Measurements from ENCODE around the gene FRYL.

- no peak for TF ChIP-seq POLR2AphosphoS5 (IDR thresholded peaks at IDR 0.05; ENCODE audit: low read depth, low read length)
- no peak for TF ChIP-seq FOXP2 (optimal IDR thresholded peaks at IDR 0.05; ENCODE audit: borderline replicate concordance, extremely low read depth, extremely low read length, insufficient read depth)
- TF ChIP-seq, protein P1, sequence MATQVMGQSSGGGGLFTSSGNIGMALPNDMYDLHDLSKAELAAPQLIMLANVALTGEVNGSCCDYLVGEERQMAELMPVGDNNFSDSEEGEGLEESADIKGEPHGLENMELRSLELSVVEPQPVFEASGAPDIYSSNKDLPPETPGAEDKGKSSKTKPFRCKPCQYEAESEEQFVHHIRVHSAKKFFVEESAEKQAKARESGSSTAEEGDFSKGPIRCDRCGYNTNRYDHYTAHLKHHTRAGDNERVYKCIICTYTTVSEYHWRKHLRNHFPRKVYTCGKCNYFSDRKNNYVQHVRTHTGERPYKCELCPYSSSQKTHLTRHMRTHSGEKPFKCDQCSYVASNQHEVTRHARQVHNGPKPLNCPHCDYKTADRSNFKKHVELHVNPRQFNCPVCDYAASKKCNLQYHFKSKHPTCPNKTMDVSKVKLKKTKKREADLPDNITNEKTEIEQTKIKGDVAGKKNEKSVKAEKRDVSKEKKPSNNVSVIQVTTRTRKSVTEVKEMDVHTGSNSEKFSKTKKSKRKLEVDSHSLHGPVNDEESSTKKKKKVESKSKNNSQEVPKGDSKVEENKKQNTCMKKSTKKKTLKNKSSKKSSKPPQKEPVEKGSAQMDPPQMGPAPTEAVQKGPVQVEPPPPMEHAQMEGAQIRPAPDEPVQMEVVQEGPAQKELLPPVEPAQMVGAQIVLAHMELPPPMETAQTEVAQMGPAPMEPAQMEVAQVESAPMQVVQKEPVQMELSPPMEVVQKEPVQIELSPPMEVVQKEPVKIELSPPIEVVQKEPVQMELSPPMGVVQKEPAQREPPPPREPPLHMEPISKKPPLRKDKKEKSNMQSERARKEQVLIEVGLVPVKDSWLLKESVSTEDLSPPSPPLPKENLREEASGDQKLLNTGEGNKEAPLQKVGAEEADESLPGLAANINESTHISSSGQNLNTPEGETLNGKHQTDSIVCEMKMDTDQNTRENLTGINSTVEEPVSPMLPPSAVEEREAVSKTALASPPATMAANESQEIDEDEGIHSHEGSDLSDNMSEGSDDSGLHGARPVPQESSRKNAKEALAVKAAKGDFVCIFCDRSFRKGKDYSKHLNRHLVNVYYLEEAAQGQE (IDR thresholded peaks at IDR 0.05; ENCODE audit: insufficient read depth in 1 of 2, low read depth in 2 of 2, low read length in 2 of 2) = no peak
- no peak for TF ChIP-seq TAF1 (IDR thresholded peaks at IDR 0.05; ENCODE audit: borderline replicate concordance, insufficient read depth, low read length)
- TF ChIP-seq SIN3A (IDR thresholded peaks at IDR 0.05; ENCODE audit: borderline replicate concordance, insufficient read depth, low read length) = no peak
These were observed 134.8 kb downstream of the FRYL start for GRCh38 chr4:48645225-48645794.
